ENCODE measurements around the gene PATJ.
"Not testable (repeated sequence)": the region's sequence is repeated elsewhere in the genome, so short reads cannot be mapped to it uniquely, and the experiment has no call there.

PATJ gene

DNA sequence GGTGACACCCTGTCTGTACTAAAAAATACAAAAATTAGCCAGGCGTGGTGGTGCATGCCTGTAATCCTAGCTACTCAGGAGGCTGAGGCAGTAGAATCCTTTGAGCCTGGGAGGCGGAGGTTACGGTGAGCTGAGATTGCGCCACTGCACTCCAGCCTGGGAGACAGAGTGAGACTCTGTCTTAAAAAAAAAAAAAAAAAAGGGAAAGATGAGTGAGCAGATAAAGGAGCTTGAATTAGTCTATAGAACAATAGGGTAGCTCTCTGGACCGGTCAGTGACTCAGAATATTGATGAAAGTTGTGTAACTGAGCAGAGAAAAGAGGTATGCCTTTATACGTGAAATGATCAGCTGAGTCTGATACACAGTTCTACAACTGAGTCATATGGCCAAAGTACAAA lies 95.3 kb downstream of the PATJ start:
- not testable (repeated sequence) for DNase-seq

DNA sequence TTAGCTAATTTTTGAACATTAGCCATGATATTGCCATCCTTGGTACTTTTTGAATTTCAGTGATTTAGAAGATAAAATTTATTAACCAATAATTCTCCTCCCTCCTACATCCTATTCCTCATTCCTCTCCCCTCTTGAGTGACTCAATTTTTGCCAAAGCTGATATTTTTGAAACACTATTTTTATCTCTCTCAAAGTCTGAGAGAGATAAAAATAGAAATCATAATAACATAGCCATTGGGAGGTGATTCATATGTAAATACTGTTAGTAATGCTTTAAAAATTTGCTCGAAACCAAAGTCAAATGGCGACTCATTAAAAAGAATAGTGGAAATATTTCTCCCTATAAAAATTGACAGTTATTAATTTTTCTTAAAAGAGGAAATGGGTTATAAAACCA lies 97.4 kb downstream of the PATJ start:
- DNase-seq = no peak

DNA sequence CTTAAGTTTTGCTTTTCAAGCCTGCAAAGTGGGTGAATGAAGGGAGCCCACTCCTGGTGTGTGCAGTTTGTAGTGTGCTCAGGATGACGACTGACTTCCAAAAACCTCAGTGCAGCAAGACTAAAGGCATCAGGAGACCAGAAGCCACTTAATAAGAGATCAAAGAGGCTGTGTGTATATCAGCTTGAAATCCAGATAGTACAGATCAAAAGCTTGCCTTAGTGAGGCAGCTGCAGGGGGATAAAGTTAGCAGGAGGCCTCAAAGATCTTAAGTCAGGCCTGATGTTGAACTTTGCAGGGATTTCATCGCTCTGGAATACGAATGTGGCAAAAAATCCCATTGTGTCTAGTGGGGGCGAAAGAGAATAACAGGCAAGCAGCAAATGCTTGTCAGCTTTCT lies 99.8 kb downstream of the PATJ start:
- no peak for DNase-seq

DNA sequence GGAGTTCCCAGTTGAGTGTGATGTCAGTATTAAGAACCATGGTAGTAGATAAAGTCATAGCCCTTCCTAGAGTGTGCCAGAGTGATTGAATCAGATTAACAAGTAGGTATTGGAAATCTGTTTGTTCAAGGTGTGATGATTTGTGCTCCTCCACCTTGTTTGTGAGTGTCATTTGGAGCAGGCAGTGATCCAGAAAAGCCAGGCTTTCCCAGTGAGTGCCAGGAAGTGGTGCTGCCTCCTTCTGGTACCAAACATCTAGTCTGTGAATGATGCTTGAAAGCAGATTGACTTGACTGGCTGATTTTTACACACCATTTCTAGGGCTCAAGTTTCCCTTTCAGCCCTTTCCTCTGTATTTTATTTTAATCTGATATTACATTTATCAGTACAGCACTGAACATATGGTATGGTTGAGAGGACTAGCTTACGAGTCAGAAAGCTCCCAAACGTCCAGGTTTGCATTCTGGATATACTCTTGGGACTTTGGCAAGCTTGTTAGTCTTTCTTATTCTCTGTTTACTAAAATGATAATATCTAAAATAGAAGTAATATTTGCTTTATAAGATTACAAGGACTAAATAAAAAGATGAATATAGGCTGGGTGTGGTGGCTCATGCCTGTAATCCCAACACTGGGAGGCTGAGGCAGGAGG lies 100.7 kb downstream of the PATJ start:
- no peak for DNase-seq

DNA sequence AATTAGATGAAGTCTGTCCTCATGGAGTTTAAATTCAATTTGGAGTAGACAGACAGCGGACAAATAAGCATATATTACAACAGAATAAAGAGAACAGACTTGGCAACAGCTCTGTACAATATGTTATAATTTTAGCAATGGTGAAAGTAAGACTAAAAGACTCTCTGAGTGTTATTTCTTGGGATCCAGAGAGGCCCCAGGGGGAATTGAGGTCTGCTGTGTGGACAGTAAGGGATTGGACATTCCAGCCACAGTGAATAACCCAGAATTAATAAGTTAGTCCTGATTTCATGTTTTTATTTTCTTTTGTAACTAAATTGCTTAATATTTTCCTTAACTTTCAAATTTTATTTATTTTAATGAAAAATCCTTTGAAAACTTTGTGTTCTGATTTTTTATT lies 101.7 kb downstream of the PATJ start:
- no peak for DNase-seq

DNA sequence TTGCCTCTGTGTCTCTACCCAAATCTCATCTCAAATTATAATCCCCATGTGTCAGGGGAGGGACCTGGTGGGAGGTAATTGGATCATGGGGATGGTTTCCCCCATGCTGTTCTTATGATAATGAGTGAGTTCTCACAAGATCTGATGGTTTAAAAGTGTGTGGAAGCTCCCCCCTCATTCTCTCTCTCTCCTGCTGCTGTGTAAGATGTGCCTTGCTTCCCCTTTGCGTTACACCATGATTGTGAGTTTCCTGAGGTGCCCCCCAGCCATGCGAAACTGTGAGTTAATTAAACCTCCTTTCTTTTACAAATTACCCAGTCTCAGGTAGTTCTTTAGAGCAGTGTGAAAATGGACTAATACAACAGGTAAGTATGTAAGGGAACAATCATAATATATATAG lies 102.4 kb downstream of the PATJ start:
- not testable (repeated sequence) for DNase-seq

DNA sequence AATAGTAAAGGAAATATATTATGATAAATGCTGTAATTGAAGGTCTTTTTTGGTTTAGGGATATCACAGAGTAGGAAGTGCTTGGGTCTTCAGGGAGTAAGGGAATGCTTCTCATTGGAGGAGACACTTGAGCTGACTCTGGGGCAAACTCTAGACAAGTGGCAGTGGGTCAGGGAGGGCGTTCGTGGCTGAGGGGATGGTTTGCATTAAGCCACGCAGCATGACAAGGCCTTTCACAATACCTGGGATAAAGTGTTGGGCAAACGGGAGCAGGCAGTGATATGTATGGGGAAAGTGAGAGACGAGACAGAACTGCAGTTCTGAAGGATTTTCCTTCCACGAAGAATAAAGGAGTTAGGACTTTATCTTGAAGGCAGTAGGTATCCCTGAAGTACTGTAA lies 109.0 kb downstream of the PATJ start:
- no peak for DNase-seq

DNA sequence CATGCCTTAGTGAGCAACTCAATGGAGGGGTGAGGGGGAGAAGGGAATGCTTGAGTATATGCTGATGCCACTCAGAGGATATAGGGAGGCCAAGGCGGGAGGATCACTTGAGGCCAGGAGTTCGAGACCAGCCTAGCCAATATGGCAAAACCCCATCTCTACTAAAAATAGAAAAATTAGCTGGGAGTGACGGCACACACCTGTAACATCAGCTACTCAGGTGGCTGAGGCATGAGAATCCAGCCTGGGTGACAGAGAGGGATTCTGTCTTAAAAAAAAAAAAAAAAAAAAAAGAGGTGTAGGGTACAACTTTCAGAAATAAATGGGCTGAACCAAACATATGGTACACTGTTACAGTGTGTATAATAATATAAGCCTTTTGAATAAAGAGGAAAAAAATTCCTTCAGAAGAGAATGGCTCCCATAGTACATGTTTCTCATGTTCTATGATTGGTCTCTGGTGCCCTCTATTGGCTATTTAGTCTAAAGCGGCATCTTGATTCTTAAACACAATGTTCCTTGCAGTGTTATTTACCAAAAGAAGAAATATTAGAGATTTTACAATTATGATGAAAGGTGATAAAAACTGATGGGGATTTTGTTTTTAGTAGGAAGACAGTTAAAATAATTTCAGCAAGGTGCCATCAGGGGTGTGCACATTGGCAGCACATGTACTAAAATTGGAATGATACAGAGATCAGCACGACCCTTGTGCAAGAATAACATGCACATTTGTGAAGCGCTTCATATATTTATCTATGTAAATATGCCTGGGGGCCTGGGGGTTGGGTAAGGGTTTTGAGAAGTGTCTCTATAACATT lies 109.8 kb downstream of the PATJ start:
- DNase-seq = no peak

DNA sequence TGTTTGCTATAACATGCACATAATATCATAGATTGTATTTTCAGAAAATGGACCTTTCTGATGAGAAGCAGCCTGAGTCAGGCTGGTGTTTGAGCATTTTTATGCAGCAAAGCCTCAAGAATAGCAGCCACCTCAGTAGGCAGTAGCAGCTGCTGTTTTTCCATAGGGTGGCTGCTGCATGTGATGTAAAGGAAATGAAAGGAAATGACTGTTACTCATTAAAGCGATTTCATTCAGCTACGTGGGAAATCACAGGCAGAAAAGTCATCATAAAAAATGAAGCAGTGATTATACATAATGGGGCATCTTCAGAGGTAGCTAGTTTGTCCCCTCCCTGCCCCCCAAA lies 110.4 kb downstream of the PATJ start:
- no peak for DNase-seq

DNA sequence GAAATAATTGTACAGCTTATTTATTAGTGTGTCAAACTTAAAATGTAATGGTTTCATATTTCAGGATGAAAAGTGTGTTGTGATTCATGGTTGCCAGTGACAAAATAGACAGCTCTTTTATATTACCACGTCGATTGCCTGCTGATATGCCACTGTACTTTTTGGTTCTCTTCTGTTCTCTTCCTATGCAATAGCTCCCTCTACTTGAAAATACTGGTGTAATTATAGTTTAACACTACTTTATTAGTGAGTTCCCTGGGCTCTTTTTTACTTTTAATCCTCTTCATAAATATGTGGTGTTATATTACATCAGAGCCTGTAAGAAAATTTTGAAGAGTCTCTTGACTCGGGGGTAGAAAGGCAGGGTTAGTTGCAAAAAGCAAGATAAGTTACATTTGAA lies 111.3 kb downstream of the PATJ start:
- no peak for DNase-seq

DNA sequence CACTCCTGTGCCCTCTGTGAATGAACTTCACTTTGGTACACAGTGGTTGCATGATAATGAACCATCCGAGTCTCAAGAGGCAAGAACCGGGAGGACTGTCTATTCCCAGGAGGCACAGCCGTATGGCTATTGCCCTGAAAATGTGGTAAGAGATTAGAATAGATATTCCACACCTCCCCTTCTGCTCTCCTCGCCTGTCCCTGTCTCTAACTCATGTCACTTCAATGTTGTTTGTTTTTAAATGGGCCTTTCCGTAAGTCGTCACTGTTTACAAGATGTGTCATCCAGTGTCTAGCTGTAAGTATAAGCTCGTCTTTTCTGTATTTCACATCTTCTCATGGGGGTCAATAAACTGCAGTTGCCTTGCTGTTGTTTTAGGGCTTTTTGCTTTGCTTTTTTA lies 122.2 kb downstream of the PATJ start:
- DNase-seq = no peak

DNA sequence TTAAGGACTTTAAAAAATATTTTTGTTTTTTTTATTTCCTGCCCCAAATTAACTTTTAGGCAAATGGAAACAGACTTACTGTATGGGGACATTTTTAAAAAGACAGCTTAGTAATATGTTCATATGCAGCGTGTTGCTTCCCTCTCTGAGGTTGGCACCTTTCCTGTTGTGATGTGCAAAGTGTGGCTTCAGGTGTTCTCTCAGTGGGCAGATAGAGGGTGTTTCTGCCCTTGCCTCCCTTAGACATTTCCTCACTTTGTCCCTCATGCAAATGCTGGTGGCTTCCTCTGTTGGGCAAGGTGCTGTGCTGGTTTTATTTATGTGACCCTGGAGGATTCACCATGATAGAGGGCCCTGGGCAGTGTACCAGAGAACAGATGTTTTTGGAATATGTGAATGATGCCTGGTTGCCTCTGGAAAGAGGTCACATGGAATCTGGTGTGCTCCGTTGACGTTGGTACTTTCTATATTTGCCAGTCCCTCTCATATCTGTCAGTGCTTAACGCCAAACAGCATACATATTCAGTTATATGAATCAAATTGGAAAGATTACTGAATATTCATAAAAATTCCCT lies 123.5 kb downstream of the PATJ start:
- no peak for DNase-seq

DNA sequence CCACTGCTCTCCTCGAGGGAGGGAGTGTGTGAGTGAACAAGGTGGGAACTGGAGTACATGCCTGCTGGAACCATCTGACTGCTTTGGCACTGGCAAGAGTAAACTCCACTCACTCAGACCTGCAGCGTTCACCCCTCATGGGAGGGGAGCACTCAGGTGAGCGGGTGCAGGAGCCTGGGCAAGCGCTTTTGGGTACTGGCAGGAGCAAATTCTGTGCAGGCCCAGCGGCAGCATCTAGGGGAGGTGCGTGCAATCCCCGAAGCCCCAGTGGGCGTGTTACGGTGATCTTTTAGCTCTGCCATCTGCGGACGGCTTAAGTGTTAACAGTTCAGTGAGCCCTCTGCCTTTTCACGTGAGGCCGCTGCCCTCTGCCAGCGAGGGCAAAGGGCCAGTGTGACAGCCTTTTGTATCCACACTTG lies 127.4 kb downstream of the PATJ start:
- DNase-seq = no peak

DNA sequence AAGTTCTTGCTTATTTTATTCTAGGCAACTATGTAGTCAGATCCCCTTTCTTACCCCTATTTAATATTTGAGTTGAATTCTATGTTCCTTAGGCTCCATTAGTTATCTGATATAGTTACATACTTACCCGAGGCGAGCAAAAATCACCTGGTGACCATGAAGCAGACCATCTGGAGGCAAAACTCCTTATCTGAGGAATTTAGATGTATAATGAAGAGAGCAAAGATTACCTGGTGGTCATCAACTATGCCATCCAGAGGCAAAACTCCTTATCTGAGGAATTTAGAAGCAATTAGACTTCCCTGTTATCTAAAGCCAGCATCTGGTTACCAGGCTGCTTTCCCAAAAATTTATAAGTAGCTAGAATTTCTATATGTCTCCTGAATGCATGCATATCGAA lies 129.9 kb downstream of the PATJ start:
- no peak for DNase-seq

DNA sequence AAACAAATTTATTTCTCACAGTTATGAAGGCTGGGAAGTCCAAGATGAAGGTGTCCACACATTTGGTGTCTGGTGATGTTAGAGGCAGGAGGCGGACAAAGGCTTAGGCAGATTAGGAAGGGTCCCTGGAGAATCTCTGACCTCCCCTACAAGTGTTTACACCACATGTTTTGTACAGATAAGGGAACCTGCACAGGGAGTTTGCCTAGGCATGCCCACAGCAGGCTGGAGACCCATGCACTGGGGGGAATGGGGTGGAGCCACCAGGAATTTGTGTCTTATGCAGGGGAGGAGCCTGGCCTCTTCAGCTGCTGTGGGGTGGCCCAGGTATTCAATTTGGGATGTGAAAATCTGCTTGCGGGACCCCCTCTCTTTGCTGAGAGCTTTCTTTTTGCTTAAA lies 131.3 kb downstream of the PATJ start:
- DNase-seq = no peak

DNA sequence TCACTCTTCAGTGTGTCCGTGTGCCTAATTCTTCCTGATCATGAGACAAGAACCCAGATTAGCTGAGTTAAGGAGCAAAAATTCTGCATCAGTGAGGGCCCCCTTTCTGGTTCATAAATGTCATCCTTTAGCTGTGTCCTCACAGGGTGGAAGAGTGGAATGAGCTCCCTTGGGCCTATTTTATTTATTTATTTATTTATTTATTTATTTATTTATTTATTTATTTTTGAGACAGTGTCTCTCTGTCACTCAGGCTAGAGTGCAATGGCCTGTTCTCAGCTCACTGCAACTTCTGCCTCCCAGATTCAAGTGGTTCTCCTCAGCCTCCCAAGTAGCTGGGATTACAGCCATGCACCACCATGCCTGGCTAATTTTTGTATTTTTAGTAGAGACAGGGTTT lies 131.7 kb downstream of the PATJ start:
- DNase-seq = no peak

DNA sequence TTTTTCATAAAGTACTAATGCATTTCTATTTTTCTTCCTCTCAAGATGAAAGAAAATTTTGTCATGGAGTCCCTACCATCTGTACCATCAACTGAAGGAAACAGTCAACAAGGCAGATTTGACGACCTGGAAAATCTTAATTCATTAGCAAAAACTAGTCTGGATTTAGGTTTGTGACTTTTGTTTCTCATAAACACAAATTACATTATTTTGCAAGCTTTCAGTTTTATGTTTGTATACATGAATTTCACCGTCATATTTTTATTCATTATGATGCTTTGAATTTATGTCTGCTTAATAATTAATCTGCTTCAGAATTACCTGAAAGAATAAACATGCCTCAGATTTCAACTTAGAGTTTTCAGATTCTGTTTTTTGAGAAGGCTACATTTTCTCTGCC lies 132.9 kb downstream of the PATJ start:
- DNase-seq = no peak

DNA sequence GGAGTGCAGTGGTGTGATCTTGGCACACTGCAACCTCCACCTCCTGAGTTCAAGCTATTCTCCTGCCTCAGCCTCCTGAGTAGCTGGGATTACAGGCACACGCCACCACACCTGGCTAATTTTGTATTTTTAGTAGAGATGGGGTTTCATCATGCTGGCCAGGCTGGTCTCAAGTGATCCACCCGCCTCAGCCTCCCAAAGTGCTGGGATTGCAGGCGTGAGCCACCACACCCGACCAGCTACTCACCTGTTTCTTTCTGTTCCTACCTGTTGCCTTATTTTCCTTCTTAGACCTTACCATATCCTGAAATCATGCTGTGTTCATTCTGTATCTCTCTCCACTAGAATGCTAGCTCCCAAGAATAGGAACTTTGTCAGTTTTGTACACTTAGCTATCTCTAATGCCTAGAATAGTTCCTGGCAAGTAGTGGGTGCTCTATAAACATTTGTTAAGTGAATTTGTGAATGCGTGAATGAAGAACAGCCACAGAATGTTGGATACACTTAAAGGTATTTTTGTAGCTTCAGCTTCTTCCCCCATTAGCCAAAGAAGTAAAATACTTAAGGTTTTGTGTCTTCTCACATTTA lies 137.7 kb downstream of the PATJ start:
- DNase-seq = not testable (repeated sequence)

DNA sequence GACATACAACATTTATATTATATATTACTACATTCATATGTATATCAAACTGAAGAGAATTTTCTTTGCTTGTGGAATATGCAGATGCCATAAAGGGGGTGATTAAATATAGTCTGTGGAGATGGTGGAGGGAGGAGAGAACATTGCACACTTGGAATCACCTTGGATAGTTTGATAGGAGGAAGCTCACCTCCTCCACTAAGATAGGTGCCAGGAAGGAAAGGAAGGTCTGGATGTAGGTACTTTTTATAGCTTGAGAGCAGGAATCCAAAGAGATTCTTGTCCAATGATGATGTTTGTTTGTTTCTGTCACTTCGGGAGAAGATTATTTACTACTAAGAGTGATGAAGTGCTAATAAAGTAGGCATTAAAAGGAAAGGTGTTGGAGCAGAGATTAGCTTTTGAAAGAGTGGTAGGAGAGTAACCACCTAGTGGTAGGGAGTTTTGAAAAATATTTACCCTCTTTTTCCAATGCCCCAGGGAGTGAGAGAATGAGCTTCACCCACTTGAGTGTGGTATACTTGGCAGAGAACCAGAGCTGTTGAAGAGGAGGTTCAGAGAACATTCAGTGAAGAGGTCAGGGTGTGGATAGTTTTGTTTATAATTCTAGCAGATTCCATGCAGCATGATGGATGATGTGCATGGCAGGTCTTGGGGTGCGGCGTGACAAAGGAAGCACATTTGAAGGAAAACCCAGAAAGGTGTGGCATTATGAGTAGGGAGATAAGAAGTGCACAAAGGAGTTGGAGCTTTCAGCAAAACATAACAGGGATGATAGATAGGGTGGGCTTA lies 145.0 kb downstream of the PATJ start:
- DNase-seq = no peak

DNA sequence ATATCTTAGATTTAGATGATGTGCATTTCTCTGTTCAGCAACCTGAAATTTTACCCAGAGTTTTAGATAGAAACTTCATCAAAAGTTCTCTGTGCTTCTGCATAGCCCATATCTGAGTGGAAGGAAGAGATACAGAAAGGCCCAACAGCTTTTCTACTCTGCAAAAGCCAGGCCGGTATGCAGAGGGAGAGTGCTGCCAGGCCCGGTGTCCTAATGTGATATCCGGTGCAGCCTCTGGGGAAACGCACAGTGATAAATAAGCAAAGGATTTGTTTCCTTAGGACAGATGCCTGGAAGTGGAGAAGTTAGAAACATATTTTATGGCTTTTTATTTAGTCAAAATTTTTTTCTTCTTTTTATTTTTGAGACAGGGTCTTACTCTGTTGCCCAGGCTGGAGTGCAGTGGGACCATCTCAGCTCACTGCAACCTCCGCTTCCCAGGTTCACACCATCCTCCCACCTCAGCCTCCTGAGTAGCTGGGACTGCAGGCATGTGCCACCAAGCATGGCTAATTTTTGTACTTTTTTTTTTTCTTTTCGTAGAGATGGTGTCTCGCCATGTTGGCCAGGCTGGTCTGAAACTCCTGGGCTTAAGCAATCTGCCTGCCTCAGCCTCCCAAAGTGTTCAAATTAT lies 145.8 kb downstream of the PATJ start:
- no peak for DNase-seq

DNA sequence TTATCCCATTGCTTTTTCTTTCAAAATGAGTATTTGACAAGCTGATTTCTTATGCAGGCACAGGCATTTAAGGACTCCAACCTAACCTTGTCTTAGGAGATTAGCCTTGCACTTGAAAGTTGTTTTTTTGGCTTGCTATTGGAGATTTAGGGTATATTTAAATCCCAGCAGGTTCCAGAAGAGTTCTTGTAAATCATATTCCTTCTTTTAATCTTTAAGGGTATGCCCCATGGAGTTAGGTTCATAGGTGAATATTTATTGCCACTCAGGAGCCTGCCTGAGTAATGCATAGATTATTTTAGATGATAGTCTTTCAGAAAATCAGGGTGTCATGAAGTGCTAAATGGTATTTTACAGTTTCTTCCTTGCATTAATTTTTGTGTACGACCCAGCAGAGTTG lies 146.5 kb downstream of the PATJ start:
- DNase-seq = no peak

DNA sequence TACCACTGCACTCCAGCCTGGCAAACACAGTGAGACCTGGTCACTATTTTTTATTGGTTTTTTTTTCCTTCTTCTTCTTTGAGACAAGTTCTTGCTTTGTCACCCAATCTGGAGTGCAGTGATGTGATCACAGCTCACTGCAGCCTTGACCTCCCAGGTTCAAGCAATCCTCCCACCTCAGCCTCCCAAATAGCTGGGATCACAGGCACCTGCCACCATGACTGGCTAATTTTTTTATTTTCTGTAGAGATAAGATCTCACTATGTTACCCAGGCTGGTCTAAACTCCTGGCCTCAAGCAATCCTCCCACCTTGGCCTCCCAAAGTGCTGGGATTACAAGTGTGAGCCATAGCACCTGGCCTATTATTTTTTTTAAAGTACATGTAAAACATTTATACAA lies 148.2 kb downstream of the PATJ start:
- DNase-seq = not testable (repeated sequence)

DNA sequence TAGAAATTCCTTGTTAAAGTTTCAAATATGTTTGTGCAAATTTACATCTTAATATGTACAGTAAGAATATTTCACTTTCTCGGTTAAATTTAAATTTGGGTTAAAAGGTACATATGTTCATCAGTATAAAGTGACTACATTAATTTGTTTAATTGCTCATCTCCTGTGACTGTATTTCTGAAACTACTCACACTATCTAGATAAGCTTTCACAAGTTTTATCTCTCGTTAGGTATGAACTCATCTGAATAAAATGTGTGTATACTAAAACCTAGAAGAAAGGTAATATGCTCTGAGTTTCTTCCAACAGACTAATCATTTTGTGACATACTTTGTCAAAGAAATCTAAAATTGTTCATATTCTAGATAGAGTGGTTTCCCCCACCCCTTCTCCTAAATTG lies 150.7 kb downstream of the PATJ start:
- no peak for DNase-seq
